ENCODE measurements around the gene FGD6.

GRCh38 chr12:95205685-95206084 is 11.6 kb downstream of the FGD6 start:
- TF ChIP-seq CTCF (IDR thresholded peaks at IDR 0.05) (no peak), TCF7L2 (IDR thresholded peaks at IDR 0.05; ENCODE audit: low read depth, low read length) (no peak), POLR2AphosphoS5 (IDR thresholded peaks at IDR 0.05; ENCODE audit: low read depth, low read length) (no peak), REST (IDR thresholded peaks at IDR 0.05; ENCODE audit: insufficient read depth in 1 of 2, low read depth in 2 of 2, low read length in 1 of 2) (no peak), SIN3A (IDR thresholded peaks at IDR 0.05; ENCODE audit: borderline replicate concordance, insufficient read depth, low read depth, low read length) (no peak)

All from Panc1 (cell line).